Endodermal cell (in vitro differentiated cells): Measurements from ENCODE around the gene MYH13. TPM values are rescaled to one million over a fixed set of nuclear protein-coding genes. Genes with fewer than 3 reads are reported as not detected.

Experiments
- DNase-seq: peaks from one replicate; pipeline ENCODE4 v3.0.0-alpha.2; 2017
- H3K27ac ChIP-seq: 2 replicates; pipeline ENCODE4 v1.5.1; 2013; ENCODE audit warnings: mild to moderate bottlenecking, low read depth, low read length, moderate library complexity
- H3K27me3 ChIP-seq: 2 replicates; pipeline ENCODE4 v1.6.1; 2013; ENCODE audit warnings: mild to moderate bottlenecking, low read length, moderate library complexity; ENCODE audit not compliant: insufficient read depth, control insufficient read depth, poor library complexity, severe bottlenecking
- H3K36me3 ChIP-seq: 2 replicates; pipeline ENCODE4 v1.7.0; 2013; ENCODE audit warnings: mild to moderate bottlenecking, low read length, moderate library complexity; ENCODE audit not compliant: control insufficient read depth, insufficient read depth
- H3K4me1 ChIP-seq: one replicate; pipeline ENCODE4 v1.7.0; 2013; ENCODE audit warnings: low read length; ENCODE audit not compliant: control insufficient read depth, insufficient read depth
- H3K4me3 ChIP-seq: 2 replicates; pipeline ENCODE4 v1.5.1; 2013; ENCODE audit warnings: mild to moderate bottlenecking, low read length, moderate library complexity
- H3K9ac ChIP-seq: 2 replicates; pipeline ENCODE4 v1.6.1; 2013; ENCODE audit warnings: mild to moderate bottlenecking, low read length, moderate library complexity; ENCODE audit not compliant: poor library complexity, severe bottlenecking; ENCODE audit errors: extremely low read depth
- H3K9me3 ChIP-seq: 2 replicates; pipeline ENCODE4 v1.6.1; 2013; ENCODE audit warnings: mild to moderate bottlenecking, low read length, moderate library complexity; ENCODE audit not compliant: control insufficient read depth
- H3K27ac Mint-ChIP-seq: 2 replicates; pipeline ENCODE4 v1.8.0; 2020; ENCODE audit warnings: mixed read lengths
- H3K27me3 Mint-ChIP-seq: 2 replicates; pipeline ENCODE4 v1.8.0; 2021; ENCODE audit warnings: mild to moderate bottlenecking, mixed read lengths; ENCODE audit not compliant: insufficient read depth
- H3K36me3 Mint-ChIP-seq: 2 replicates; pipeline ENCODE4 v1.8.0; 2020; ENCODE audit warnings: low read depth, mixed read lengths
- H3K4me1 Mint-ChIP-seq: 2 replicates; pipeline ENCODE4 v1.8.0; 2020; ENCODE audit warnings: mixed read lengths
- H3K4me3 Mint-ChIP-seq: 2 replicates; pipeline ENCODE4 v1.8.0; 2020; ENCODE audit warnings: mild to moderate bottlenecking, moderate library complexity, mixed read lengths
- H3K9me3 Mint-ChIP-seq: 2 replicates; pipeline ENCODE4 v1.8.0; 2020; ENCODE audit warnings: mild to moderate bottlenecking, mixed read lengths
- CTCF ChIP-seq: fragments of 200-600 bp; sonication (generic); conservative IDR thresholded peaks from 2 replicates; pipeline ENCODE4 v1.5.0; 2021; ENCODE audit warnings: antibody characterized with exemption, mild to moderate bottlenecking
- WGBS, 2 experiments: methylation state at CpG; one replicate each; pipeline versions ENCODE4 v1.1.5 to v1.1.7; 2013; ENCODE audit warnings: missing lambda C conversion rate in 2 of 2, mixed read lengths in 1 of 2; ENCODE audit not compliant: insufficient coverage in 1 of 2, insufficient read length in 1 of 2; 5-methylcytosine and 5-hydroxymethylcytosine counted together
- total RNA-seq, 2 donors: library from RNA; stranded (reverse); fragmentation: NEBNext Ultra II Directional in 1 of 2; extraction: Animal tissue kit (Norgen Biotek cat#: 25700) in 1 of 2; gene quantifications; 2 replicates in 1 of 2; 3 replicates in 1 of 2; pipeline ENCODE4 v1.2.1, GENCODE V29; 2021

Gene MYH13
- total RNA-seq, 2 donors from 2014 or later = not detected

GRCh38 chr17:10403589-10403988 lies 30.8 kb upstream of the MYH13 start:
- peaks cover 7% of the 10 kb centered on the region for H3K4me1 ChIP-seq
- Mint-ChIP-seq H3K9me3 (no peaks in the 10 kb centered on the region), H3K27me3 (peaks cover 5% of the 10 kb centered on the region), H3K4me1 (peaks cover 22% of the 10 kb centered on the region), H3K27ac (no peak overlapping the region), H3K36me3 (no peaks in the 10 kb centered on the region), H3K4me3 (no peak overlapping the region)
- no peaks in the 10 kb centered on the region for H3K27me3 ChIP-seq
- H3K27ac ChIP-seq = no peak overlapping the region
- no peaks in the 10 kb centered on the region for H3K36me3 ChIP-seq
- no peak for DNase-seq
- no peaks in the 10 kb centered on the region for H3K9me3 ChIP-seq
- no peak overlapping the region for H3K9ac ChIP-seq
- H3K4me3 ChIP-seq = no peak overlapping the region
- no peak for TF ChIP-seq CTCF

GRCh38 chr17:10398352-10398751 lies 25.5 kb upstream of the MYH13 start:
- no peaks in the 10 kb centered on the region for H3K27me3 ChIP-seq
- no peaks in the 10 kb centered on the region for H3K36me3 ChIP-seq
- DNase-seq = peak; percentile 85
- no peak overlapping the region for H3K9ac ChIP-seq
- H3K4me3 Mint-ChIP-seq = no peak overlapping the region
- no peaks in the 10 kb centered on the region for H3K4me1 ChIP-seq
- H3K9me3 ChIP-seq = no peaks in the 10 kb centered on the region
- TF ChIP-seq CTCF = peak; percentile 65
- WGBS, 2 experiments = 83 to 85% methylated on average over 3 to 9 of the region's 9 CpGs
- H3K4me1 Mint-ChIP-seq = peaks cover 5% of the 10 kb centered on the region
- no peak overlapping the region for H3K27ac Mint-ChIP-seq
- H3K27me3 Mint-ChIP-seq = peaks cover 1% of the 10 kb centered on the region
- H3K9me3 Mint-ChIP-seq = no peaks in the 10 kb centered on the region
- no peak overlapping the region for H3K4me3 ChIP-seq
- H3K36me3 Mint-ChIP-seq = no peaks in the 10 kb centered on the region
- no peak overlapping the region for H3K27ac ChIP-seq

- WGBS, 2 experiments = 94 to 99% methylated on average over 12 to 14 of the region's 14 CpGs
- TF ChIP-seq CTCF = no peak
- Histone ChIP-seq H3K27me3 (no peaks in the 10 kb centered on the region), H3K36me3 (no peaks in the 10 kb centered on the region), H3K9me3 (no peaks in the 10 kb centered on the region), H3K9ac (no peak overlapping the region), H3K4me3 (no peak overlapping the region), H3K4me1 (peaks cover 5% of the 10 kb centered on the region), H3K27ac (no peak overlapping the region)
- Mint-ChIP-seq H3K9me3 (no peaks in the 10 kb centered on the region), H3K4me1 (peaks cover 5% of the 10 kb centered on the region), H3K36me3 (no peaks in the 10 kb centered on the region), H3K27ac (no peak overlapping the region), H3K27me3 (peaks cover 7% of the 10 kb centered on the region), H3K4me3 (no peak overlapping the region)
- no peak for DNase-seq
These were observed 23.8 kb upstream of the MYH13 start for GRCh38 chr17:10396524-10397163.
